SK-N-SH (cell line): Measurements from ENCODE around the gene CASK. TPM values are rescaled to one million over a fixed set of nuclear protein-coding genes. Genes with fewer than 3 reads are reported as not detected.

Experiments used
- CTCF ChIA-PET: fragments of 300-600, 350-600 bp; formaldehyde crosslinking; extraction: SDS; loops from one replicate; lab custom pipeline; 2021; lab: Yijun Ruan, JAX
- POLR2A ChIA-PET: fragments of 350-600 bp; sonication (Branson Sonifier 250); formaldehyde crosslinking; extraction: SDS; loops from one replicate; lab custom pipeline; 2020; ENCODE audit warnings: antibody characterized with exemption, inconsistent platforms; lab: Yijun Ruan, JAX
- DNase-seq: peaks from one replicate; pipeline ENCODE4 v3.0.0; 2012
- H2AFZ ChIP-seq: fragments of 200-600 bp; sonication (generic); 2 replicates; pipeline ENCODE4 v1.8.1; 2016; ENCODE audit warnings: antibody characterized with exemption, mild to moderate bottlenecking, low read depth
- H3F3A ChIP-seq: fragments of 200-600 bp; sonication (generic); replicated peaks from 2 replicates; pipeline ENCODE3; 2016; ENCODE audit warnings: antibody characterized with exemption, mild to moderate bottlenecking; ENCODE audit not compliant: insufficient read depth
- H3K27ac ChIP-seq, 2 experiments: fragments of 200-500 bp in 1 of 2; fragments of 200-600 bp in 1 of 2; sonication (Bioruptor generic) in 1 of 2; sonication (generic), shearing (Covaris generic) in 1 of 2; 2 replicates each; pipeline versions ENCODE4 v1.5.1 to v1.6.1; 2014 to 2016; ENCODE audit warnings: low read depth in 2 of 2, inconsistent platforms in 1 of 2, low read length in 1 of 2, mild to moderate bottlenecking in 1 of 2, mixed read lengths in 1 of 2
- H3K27me3 ChIP-seq: fragments of 200-600 bp; sonication (generic), shearing (Covaris generic); 2 replicates; pipeline ENCODE4 v1.6.1; 2016; ENCODE audit warnings: mixed run types; ENCODE audit not compliant: insufficient read depth
- H3K36me3 ChIP-seq, 2 experiments: fragments of 200-500 bp in 1 of 2; fragments of 200-600 bp in 1 of 2; sonication (Bioruptor generic) in 1 of 2; sonication (generic) in 1 of 2; replicated peaks in 1 of 2; 2 replicates each; pipeline versions ENCODE3 to v1.5.1; 2014 to 2016; ENCODE audit warnings: low read length in 1 of 2, mild to moderate bottlenecking in 1 of 2; ENCODE audit not compliant: insufficient read depth in 2 of 2, control insufficient read depth in 1 of 2
- H3K4me1 ChIP-seq, 2 experiments: fragments of 200-500 bp in 1 of 2; fragments of 200-600 bp in 1 of 2; sonication (Bioruptor generic) in 1 of 2; sonication (generic), shearing (Covaris generic) in 1 of 2; 2 replicates each; pipeline versions ENCODE4 v1.5.1 to v1.6.1; 2014 to 2016; ENCODE audit warnings: low read depth in 1 of 2, low read length in 1 of 2, mixed run types in 1 of 2; ENCODE audit not compliant: insufficient read depth in 2 of 2, control insufficient read depth in 1 of 2
- H3K4me2 ChIP-seq: fragments of 200-600 bp; sonication (generic), shearing (Covaris generic); 2 replicates; pipeline ENCODE4 v1.6.1; 2017; ENCODE audit warnings: mixed run types
- H3K4me3 ChIP-seq, 2 experiments: fragments of 200-500 bp in 1 of 2; fragments of 200-600 bp in 1 of 2; sonication (Bioruptor generic) in 1 of 2; sonication (generic), shearing (Covaris generic) in 1 of 2; 2 replicates each; pipeline versions ENCODE4 v1.5.1 to v1.8.1; 2014 to 2016; ENCODE audit warnings: low read depth in 2 of 2, inconsistent platforms in 1 of 2, low read length in 1 of 2, mild to moderate bottlenecking in 1 of 2, mixed read lengths in 1 of 2, moderate library complexity in 1 of 2
- H3K79me2 ChIP-seq: fragments of 200-600 bp; sonication (generic); 2 replicates; pipeline ENCODE4 v1.8.1; 2017; ENCODE audit warnings: mild to moderate bottlenecking; ENCODE audit not compliant: insufficient read depth
- H3K9ac ChIP-seq: fragments of 200-600 bp; sonication (generic); 2 replicates; pipeline ENCODE4 v1.6.1; 2017; ENCODE audit warnings: mixed run types
- H3K9me2 ChIP-seq: fragments of 200-600 bp; sonication (generic); 2 replicates; pipeline ENCODE4 v1.6.1; 2017; ENCODE audit warnings: mixed run types
- H3K9me3 ChIP-seq: fragments of 200-600 bp; sonication (generic); 2 replicates; pipeline ENCODE4 v1.6.1; 2017; ENCODE audit warnings: mixed run types, mild to moderate bottlenecking, moderate library complexity
- H4K20me1 ChIP-seq: fragments of 200-600 bp; sonication (generic); 2 replicates; pipeline ENCODE4 v1.6.1; 2017; ENCODE audit warnings: mild to moderate bottlenecking, mixed run types; ENCODE audit not compliant: insufficient read depth
- CHD2 ChIP-seq: fragments of 150-350 bp; IDR thresholded peaks from 2 replicates; pipeline ENCODE4 v1.6.1; 2018; ENCODE audit warnings: low read length; ENCODE audit not compliant: partially characterized antibody
- ELF1 ChIP-seq: IDR thresholded peaks from 2 replicates; pipeline ENCODE4 v1.4.0; 2012
- EP300 ChIP-seq, 2 experiments: IDR thresholded peaks; 2 replicates each; pipeline versions ENCODE4 v1.4.0 to v1.6.1; 2012; ENCODE audit warnings: borderline replicate concordance in 1 of 2, low read depth in 1 of 2, low read length in 1 of 2
- EZH2phosphoT487 ChIP-seq: fragments of 200-600 bp; sonication (generic); IDR thresholded peaks from 2 replicates; pipeline ENCODE4 v1.6.1; 2017; ENCODE audit warnings: low read depth, mixed run types, mild to moderate bottlenecking, antibody characterized with exemption, moderate library complexity, borderline replicate concordance
- FOSL2 ChIP-seq: IDR thresholded peaks from 2 replicates; pipeline ENCODE4 v1.4.0; 2012; ENCODE audit warnings: low read depth, mild to moderate bottlenecking, moderate library complexity, borderline replicate concordance
- FOXM1 ChIP-seq: IDR thresholded peaks from 2 replicates; pipeline ENCODE4 v1.4.0; 2012; ENCODE audit warnings: low read depth, mild to moderate bottlenecking
- GATA2 ChIP-seq: sonication (generic); formaldehyde crosslinking; IDR thresholded peaks from 2 replicates; pipeline ENCODE4 v1.5.0; 2020; ENCODE audit warnings: mild to moderate bottlenecking, missing genetic modification reagents
- IRF3 ChIP-seq: fragments of 150-350 bp; IDR thresholded peaks from 2 replicates; pipeline ENCODE4 v1.6.1; 2016; ENCODE audit warnings: mild to moderate bottlenecking, low read depth, low read length
- MAX ChIP-seq: IDR thresholded peaks from 2 replicates; pipeline ENCODE4 v1.4.0; 2012; ENCODE audit warnings: low read depth
- MEF2A ChIP-seq: IDR thresholded peaks from 2 replicates; pipeline ENCODE4 v1.4.0; 2012; ENCODE audit warnings: low read depth, borderline replicate concordance
- NFIC ChIP-seq: IDR thresholded peaks from 2 replicates; pipeline ENCODE4 v1.4.0; 2012; ENCODE audit warnings: borderline replicate concordance
- RAD21 ChIP-seq: IDR thresholded peaks from 2 replicates; pipeline ENCODE4 v1.6.1; 2012; ENCODE audit warnings: mild to moderate bottlenecking, low read length
- RCOR1 ChIP-seq: fragments of 150-350 bp; IDR thresholded peaks from 2 replicates; pipeline ENCODE4 v1.6.1; 2017; ENCODE audit warnings: antibody characterized with exemption, low read length
- RFX5 ChIP-seq: IDR thresholded peaks from 2 replicates; pipeline ENCODE4 v1.6.1; 2012; ENCODE audit warnings: mild to moderate bottlenecking, improper control_type of control experiment, low read length
- RXRA ChIP-seq: IDR thresholded peaks from 2 replicates; pipeline ENCODE4 v1.4.0; 2012; ENCODE audit warnings: low read depth, mild to moderate bottlenecking, borderline replicate concordance
- SMC3 ChIP-seq: IDR thresholded peaks from 2 replicates; pipeline ENCODE4 v1.6.1; 2012; ENCODE audit warnings: low read depth, low read length, improper control_type of control experiment
- TAF1 ChIP-seq: IDR thresholded peaks from 2 replicates; pipeline ENCODE4 v1.6.1; 2012; ENCODE audit warnings: low read depth, mild to moderate bottlenecking, low read length, moderate library complexity, borderline replicate concordance
- TEAD4 ChIP-seq: IDR thresholded peaks from 2 replicates; pipeline ENCODE4 v1.4.0; 2012; ENCODE audit warnings: mild to moderate bottlenecking, borderline replicate concordance; ENCODE audit not compliant: insufficient read depth
- USF1 ChIP-seq: IDR thresholded peaks from 2 replicates; pipeline ENCODE4 v1.4.0; 2012; ENCODE audit warnings: low read depth, borderline replicate concordance
- YY1 ChIP-seq: IDR thresholded peaks from 2 replicates; pipeline ENCODE4 v1.4.0; 2012; ENCODE audit warnings: low read depth, mild to moderate bottlenecking
- WGBS: methylation state at CpG from one replicate; pipeline ENCODE4 v1.1.6; 2017; ENCODE audit warnings: low lambda C conversion rate; 5-methylcytosine and 5-hydroxymethylcytosine counted together
- polyA plus RNA-seq, 3 experiments: library from polyadenylated mRNA; depleted of rRNA; stranded (reverse); fragments of >200 nt; gene quantifications; 2 replicates each; pipeline ENCODE4 v1.2.3, GENCODE V29; 2012

Gene CASK
- polyA plus RNA-seq, 1 of the 3 experiments (the other 2 are of a cell fraction) = 7.0 TPM

GRCh38 chrX:41822892-41823291 lies 100.5 kb downstream of the CASK start:
- Histone ChIP-seq H3K9me2 (no peaks in the 10 kb centered on the region), H3F3A (no peaks in the 10 kb centered on the region), H3K36me3 (no peaks in the 10 kb centered on the region), H3K4me3 (no peak overlapping the region), H3K4me1 (no peaks in the 10 kb centered on the region; a peak in 1 of 4 replicates), H4K20me1 (no peaks in the 10 kb centered on the region), H3K9ac (no peak overlapping the region), H3K79me2 (no peaks in the 10 kb centered on the region), H3K27me3 (no peaks in the 10 kb centered on the region), H3K4me2 (no peak overlapping the region), H3K9me3 (no peaks in the 10 kb centered on the region), H3K27ac (no peak overlapping the region), H2AFZ (no peak overlapping the region)
- no peak for TF ChIP-seq ELF1
- TF ChIP-seq RAD21 = no peak
- TF ChIP-seq IRF3 = no peak
- TF ChIP-seq RCOR1 = no peak
- CTCF ChIA-PET = no interaction called here
- POLR2A ChIA-PET = no interaction called here
- WGBS = 48% methylated on average over 2 of the region's 2 CpGs
- DNase-seq = peak; percentile 8

GRCh38 chrX:41808047-41808446 lies 115.3 kb downstream of the CASK start:
- H3K27me3 ChIP-seq = no peaks in the 10 kb centered on the region; the same call in 1 of the 2 replicates
- no peaks in the 10 kb centered on the region for H3F3A ChIP-seq
- no peaks in the 10 kb centered on the region for H4K20me1 ChIP-seq
- H3K9me3 ChIP-seq = no peaks in the 10 kb centered on the region
- no peak overlapping the region for H3K4me3 ChIP-seq
- H3K36me3 ChIP-seq = no peaks in the 10 kb centered on the region
- ChIA-PET POLR2A (no interaction called here), CTCF (interaction anchor here (1.3 kb wide), 1 partner anchor 26 kb away, joined by 4 read pairs; no protein-coding TSS in a partner anchor)
- no peaks in the 10 kb centered on the region for H3K4me1 ChIP-seq
- DNase-seq = no peak
- H3K9me2 ChIP-seq = no peaks in the 10 kb centered on the region
- H2AFZ ChIP-seq = no peak overlapping the region
- WGBS = 38% methylated on average over 3 of the region's 5 CpGs
- no peak overlapping the region for H3K27ac ChIP-seq
- no peak for TF ChIP-seq EP300 (IDR thresholded peaks at IDR 0.05; ENCODE audit: borderline replicate concordance in 1 of 2, low read depth in 1 of 2, low read length in 1 of 2)
- no peak for TF ChIP-seq FOXM1
- no peak for TF ChIP-seq ELF1
- TF ChIP-seq CHD2 = no peak
- TF ChIP-seq RXRA = no peak
- TF ChIP-seq TAF1 = no peak
- TF ChIP-seq RCOR1 = no peak
- TF ChIP-seq USF1 = no peak
- no peak for TF ChIP-seq MAX
- TF ChIP-seq RFX5 = no peak
- no peak for TF ChIP-seq FOSL2
- TF ChIP-seq TEAD4 = no peak
- no peak for TF ChIP-seq YY1
- TF ChIP-seq GATA2 (CRISPR knock-in tag) = no peak
- no peak for TF ChIP-seq RAD21
- TF ChIP-seq MEF2A = no peak
- no peak for TF ChIP-seq SMC3
- TF ChIP-seq NFIC = no peak
- TF ChIP-seq EZH2phosphoT487 = no peak
- no peak overlapping the region for H3K4me2 ChIP-seq
- peaks cover 2% of the 10 kb centered on the region; the same call in 1 of the 2 replicates for H3K79me2 ChIP-seq
- no peak overlapping the region for H3K9ac ChIP-seq
